H7 (cell line): ENCODE data around the gene MIXL1. TPM values are rescaled to one million over a fixed set of nuclear protein-coding genes. Genes with fewer than 3 reads are reported as not detected.
"Not testable (repeated sequence)": the region's sequence is repeated elsewhere in the genome, so short reads cannot be mapped to it uniquely, and the experiment has no call there.

ENCODE experiments used
- DNase-seq: peaks from one replicate; pipeline ENCODE4 v3.0.0; 2012
- H3K27me3 ChIP-seq: 2 replicates; pipeline ENCODE4 v1.6.0; 2011; ENCODE audit warnings: mild to moderate bottlenecking, low read length; ENCODE audit not compliant: control insufficient read depth, insufficient read depth
- H3K36me3 ChIP-seq: replicated peaks from 2 replicates; pipeline ENCODE4 v1.5.1; 2011; ENCODE audit warnings: low read length; ENCODE audit not compliant: control insufficient read depth, insufficient read depth
- H3K4me3 ChIP-seq: 2 replicates; pipeline ENCODE4 v1.5.1; 2011; ENCODE audit warnings: low read depth, mild to moderate bottlenecking, control low read depth, low read length, moderate library complexity; ENCODE audit not compliant: insufficient read depth
- total RNA-seq: library from RNA; depleted of rRNA; stranded (reverse); fragments of >200 nt; shearing (Covaris generic); gene quantifications from 2 replicates; pipeline ENCODE4 v1.2.3, GENCODE V29; 2014

Gene MIXL1
- total RNA-seq, 1 experiment from 2014 or later, result 61.1 TPM

- Histone ChIP-seq H3K27me3 (no peaks in the 10 kb centered on the region), H3K36me3 (peaks cover 4% of the 10 kb centered on the region), H3K4me3 (no peak overlapping the region)
- DNase-seq, result no peak
These were observed 9.8 kb downstream of the MIXL1 start for GRCh38 chr1:226233293-226233692.

DNA sequence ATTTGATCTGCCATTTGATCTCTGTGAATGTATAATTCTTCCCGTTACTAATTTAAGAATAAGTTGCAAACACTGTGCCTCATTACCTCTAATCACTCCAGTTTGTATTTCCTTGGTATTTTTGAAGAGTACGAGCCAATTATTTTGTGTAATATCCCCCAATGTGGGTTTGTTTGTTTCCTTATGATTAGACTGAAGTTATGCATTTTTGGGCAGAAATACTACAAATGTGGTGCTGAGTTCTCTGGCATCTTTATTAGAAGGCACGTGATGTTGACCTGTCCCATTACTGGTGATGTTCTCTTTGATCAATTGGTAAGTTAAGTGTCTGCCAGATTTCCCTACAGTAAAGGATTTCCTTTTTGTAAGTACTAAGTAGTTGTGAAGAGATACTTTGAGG, 10.3 kb downstream of the MIXL1 start:
- no peaks in the 10 kb centered on the region for H3K27me3 ChIP-seq
- DNase-seq, result no peak
- H3K4me3 ChIP-seq, result no peak overlapping the region
- peaks cover 5% of the 10 kb centered on the region for H3K36me3 ChIP-seq

- Histone ChIP-seq H3K27me3 (no peaks in the 10 kb centered on the region), H3K4me3 (no peak overlapping the region), H3K36me3 (peaks cover 5% of the 10 kb centered on the region)
- DNase-seq, result no peak
These were observed 13.4 kb downstream of the MIXL1 start for GRCh38 chr1:226236826-226237225.

GRCh38 chr1:226239421-226239820, 16.0 kb downstream of the MIXL1 start:
- Histone ChIP-seq H3K4me3 (no peak overlapping the region), H3K36me3 (peaks cover 5% of the 10 kb centered on the region)
- DNase-seq, result no peak

GRCh38 chr1:226248091-226248490, 24.6 kb downstream of the MIXL1 start:
- Histone ChIP-seq H3K36me3 (peaks cover 3% of the 10 kb centered on the region; the same call in 1 of the 2 replicates), H3K4me3 (no peak overlapping the region), H3K27me3 (no peaks in the 10 kb centered on the region)
- DNase-seq, result no peak

More at GRCh38 chr1:226239421-226239820, 16.0 kb downstream of the MIXL1 start:
- H3K27me3 ChIP-seq, result no peaks in the 10 kb centered on the region

DNA sequence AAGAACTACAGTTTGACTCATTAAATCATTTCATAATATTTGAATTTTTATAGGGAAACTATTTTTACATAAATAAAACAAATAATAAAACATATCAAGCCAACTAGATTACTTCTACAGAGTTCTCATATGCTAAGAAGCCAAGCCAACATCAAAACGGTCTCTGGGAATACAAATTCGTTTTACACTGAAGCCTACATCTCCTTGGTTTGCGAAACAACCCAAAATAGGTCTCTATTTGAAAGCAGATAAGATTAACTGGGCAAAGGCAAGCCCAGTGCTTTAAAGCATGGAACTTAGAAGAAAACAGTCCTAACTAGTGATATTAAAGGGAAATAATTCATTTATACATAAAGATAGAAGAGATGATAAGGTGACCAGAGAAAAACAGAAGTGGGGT, 25.3 kb downstream of the MIXL1 start:
- no peak for DNase-seq
- Histone ChIP-seq H3K36me3 (peaks cover 3% of the 10 kb centered on the region; the same call in 1 of the 2 replicates), H3K27me3 (no peaks in the 10 kb centered on the region), H3K4me3 (no peak overlapping the region)

GRCh38 chr1:226250511-226250910, 27.0 kb downstream of the MIXL1 start:
- peaks cover 3% of the 10 kb centered on the region; the same call in 1 of the 2 replicates for H3K36me3 ChIP-seq
- no peak for DNase-seq
- H3K4me3 ChIP-seq, result no peak overlapping the region

DNA sequence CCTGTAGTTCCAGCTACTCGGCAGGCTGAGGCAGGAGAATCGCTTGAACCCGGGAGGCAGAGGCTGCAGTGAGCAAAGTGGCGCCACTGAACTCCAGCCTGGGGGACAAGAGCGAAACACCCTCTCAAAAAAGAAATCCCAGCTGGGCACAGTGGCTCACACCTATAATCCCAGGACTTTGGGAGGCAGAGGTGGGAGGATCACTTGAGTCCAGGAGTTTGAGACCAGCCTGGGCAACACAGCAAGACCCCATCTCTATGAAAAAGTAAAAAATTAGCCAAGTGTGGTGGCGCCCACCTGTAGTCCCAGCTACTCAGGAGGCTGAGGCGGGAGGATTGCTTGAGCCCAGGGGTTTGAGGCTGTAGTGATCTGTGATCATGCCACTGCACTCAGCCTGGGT, 29.4 kb downstream of the MIXL1 start:
- not testable (repeated sequence) for H3K36me3 ChIP-seq, H3K4me3 ChIP-seq, H3K27me3 ChIP-seq, DNase-seq

More at GRCh38 chr1:226250511-226250910, 27.0 kb downstream of the MIXL1 start:
- no peaks in the 10 kb centered on the region for H3K27me3 ChIP-seq

DNA sequence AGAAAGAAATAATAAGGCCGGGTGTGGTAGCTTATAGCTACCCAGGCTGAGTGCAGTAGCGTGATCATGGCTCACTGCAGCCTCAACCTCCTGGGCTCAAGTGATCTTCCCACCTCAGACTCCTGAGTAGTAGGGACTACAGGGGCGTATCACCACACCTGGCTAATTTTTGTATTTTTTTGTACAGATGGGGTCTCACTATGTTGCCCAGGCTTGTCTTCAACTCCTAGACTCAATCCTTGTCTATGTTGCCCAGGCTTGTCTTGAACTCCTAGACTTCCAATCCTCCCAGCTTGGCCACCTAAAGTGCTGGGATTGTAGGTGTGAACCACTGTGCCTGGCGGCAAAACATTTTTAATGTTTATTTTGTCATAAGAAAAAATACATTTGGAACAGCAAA, 30.5 kb downstream of the MIXL1 start:
- H3K4me3 ChIP-seq, result no peak overlapping the region
- H3K36me3 ChIP-seq, result peaks cover 3% of the 10 kb centered on the region; the same call in 1 of the 2 replicates
- H3K27me3 ChIP-seq, result no peaks in the 10 kb centered on the region
- no peak for DNase-seq

DNA sequence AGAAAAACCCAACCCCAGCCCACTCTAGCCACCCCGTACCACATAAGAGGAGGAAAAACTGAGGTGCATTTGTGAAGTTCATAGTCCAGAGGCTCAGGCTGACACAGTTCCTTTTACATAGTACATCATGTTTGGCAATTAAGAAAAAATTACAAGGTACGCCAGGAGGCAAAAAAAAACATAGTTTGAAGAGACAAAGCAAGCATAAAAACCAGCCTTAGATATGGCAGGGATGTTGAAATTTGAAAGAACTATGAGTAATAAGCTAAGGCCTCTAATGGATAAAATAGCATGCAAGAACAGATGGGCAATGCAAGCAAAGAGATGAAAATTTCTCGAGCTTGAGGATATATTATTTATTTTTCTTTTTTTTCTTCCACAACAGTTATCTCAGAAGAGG, 31.9 kb downstream of the MIXL1 start:
- Histone ChIP-seq H3K27me3 (no peaks in the 10 kb centered on the region), H3K36me3 (peaks cover 3% of the 10 kb centered on the region; the same call in 1 of the 2 replicates), H3K4me3 (no peak overlapping the region)
- no peak for DNase-seq

DNA sequence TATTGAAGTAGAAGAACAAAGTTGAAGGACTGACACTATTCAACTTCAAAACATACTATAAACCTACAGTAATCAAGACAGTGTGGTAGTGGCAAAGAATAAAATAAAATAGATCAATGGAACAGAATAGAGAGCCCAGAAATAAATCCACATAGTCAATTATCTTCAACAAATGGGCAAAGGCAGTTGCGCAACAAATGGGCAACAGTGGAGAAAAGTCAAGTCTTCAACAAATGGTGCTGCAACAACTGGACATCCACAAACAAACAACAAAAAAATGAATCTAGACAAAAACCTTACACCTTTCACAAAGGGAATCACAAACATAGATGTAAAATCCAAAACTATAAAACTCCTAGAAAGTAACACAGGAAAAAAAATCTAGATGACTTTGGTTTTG, 38.4 kb downstream of the MIXL1 start:
- H3K36me3 ChIP-seq, result no peaks in the 10 kb centered on the region; the same call in 1 of the 2 replicates
- no peak overlapping the region for H3K4me3 ChIP-seq
- H3K27me3 ChIP-seq, result no peaks in the 10 kb centered on the region
- DNase-seq, result no peak

GRCh38 chr1:226268421-226269124, 45.1 kb downstream of the MIXL1 start:
- Histone ChIP-seq H3K4me3 (no peak overlapping the region), H3K36me3 (no peaks in the 10 kb centered on the region; the same call in none of the 2 replicates), H3K27me3 (no peaks in the 10 kb centered on the region)
- no peak for DNase-seq

DNA sequence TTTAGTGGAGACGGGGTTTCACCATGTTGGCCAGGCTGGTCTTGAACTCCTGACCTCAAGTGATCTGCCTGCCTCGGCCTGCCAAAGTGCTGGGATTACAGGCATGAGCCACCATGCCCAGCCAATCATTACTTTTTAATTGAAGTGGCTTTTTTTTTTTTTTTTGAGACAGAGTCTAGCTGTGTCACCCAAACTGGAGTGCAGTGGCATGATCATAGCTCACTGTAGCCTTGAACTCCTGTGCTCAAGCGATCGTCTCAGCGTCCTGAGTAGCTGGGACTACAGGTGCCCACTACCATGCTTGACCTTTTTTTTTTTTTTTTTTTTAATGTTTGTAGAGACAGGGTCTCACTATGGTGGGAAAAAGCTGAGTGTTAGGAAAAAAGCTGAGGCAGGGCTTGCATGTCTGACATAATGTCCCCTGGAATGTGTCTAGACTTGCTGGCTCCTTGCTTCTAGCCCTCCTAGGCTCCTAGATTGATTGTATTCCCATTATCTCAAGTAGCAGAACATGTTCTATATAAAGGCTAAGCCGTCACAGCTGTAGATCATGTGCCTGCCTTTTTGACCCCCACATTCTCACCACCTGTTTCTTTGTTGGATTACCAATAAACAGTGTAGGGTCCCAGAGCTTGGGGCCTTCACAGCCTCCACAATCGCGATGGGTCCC, 48.9 kb downstream of the MIXL1 start:
- not testable (repeated sequence) for DNase-seq, H3K27me3 ChIP-seq, H3K4me3 ChIP-seq, H3K36me3 ChIP-seq

GRCh38 chr1:226274138-226274537, 50.7 kb downstream of the MIXL1 start:
- Histone ChIP-seq H3K27me3 (no peaks in the 10 kb centered on the region), H3K36me3 (peaks cover 1% of the 10 kb centered on the region), H3K4me3 (no peak overlapping the region)
- DNase-seq, result no peak

DNA sequence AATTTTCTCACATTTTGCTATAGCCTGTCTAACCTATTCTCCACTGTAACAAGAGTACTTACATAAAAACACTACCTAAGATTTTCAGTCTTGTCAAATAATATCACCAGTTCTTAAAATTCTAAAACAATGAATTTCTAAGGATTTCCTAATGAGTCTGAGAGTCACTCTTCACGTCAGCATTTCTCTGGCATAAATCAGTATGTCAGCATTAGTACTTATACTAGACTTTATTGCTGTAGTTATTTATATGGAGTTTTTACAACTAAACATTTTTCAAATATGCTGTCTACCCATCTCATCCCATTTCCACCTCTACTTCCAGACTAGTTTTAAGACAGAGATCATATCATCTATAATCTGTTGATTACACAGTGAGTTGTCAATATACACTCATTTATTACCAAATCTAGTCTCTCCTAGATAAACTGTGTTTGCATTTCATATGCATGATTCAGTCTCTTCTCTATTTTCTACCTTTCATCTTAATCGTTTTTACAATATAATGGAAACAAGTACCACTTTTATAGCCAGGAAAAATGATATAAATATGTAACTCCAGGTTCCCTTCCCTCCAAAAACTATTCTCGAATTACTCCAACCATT, 52.7 kb downstream of the MIXL1 start:
- Histone ChIP-seq H3K4me3 (no peak overlapping the region), H3K36me3 (peaks cover 1% of the 10 kb centered on the region; the same call in 1 of the 2 replicates), H3K27me3 (no peaks in the 10 kb centered on the region)
- no peak for DNase-seq
